Melanocyte of skin (primary cell): ENCODE measurements around the gene SBDS. TPM values are rescaled to one million over a fixed set of nuclear protein-coding genes. Genes with fewer than 3 reads are reported as not detected.

Source experiments
- small RNA-seq, 2 donors: library from RNA; depleted of rRNA; stranded (forward); fragments of <200 nt; gene quantifications; one replicate each; pipeline ENCODE3, GENCODE V24; 2012
- total RNA-seq, 2 donors: library from RNA; depleted of rRNA; stranded (reverse); fragments of >200 nt; gene quantifications; 2 replicates each; pipeline ENCODE4 v1.2.3, GENCODE V29; 2012

The SBDS gene
- total RNA-seq, result 10 to 100 TPM; 47.8 to 56.9 TPM

DNA sequence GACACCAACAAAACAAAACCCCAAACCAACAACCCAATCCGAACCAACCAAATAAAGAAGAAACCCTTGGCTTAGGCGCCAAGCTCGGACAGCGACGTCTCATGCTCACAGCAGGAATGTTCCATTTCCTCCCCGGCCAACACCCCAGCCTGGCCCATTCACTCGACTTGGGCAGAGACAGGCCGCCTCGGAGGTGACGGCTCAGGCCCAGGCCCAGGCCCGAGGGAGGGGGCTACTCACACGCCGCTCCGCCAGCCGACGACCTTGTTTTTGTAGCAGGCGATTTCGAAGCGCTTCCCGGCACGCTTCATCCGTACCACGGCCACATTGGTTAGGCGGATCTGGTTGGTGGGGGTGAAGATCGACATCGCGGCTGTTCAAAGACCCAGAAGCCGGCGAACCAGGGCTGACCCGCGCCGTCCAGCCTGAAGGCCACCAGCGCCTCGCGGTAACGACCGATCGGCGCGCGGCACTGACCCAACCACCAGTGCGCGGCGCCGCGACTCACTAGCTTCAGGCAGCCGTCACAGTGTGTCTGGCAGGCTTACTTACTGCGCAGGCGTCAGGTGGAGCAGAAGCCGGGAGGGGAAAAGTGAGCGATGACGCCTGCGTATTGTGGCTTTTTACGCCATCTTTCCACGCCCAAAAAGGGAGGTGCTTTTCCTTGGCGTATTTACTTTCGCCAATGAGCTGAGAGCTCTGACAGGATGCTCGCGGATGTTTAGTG lies at the start of gene SBDS:
Gene SBDS (minus strand): TSS at position 537 of the 727 bp plus-strand sequence. CDS start 169 bp downstream, at position 368.

DNA sequence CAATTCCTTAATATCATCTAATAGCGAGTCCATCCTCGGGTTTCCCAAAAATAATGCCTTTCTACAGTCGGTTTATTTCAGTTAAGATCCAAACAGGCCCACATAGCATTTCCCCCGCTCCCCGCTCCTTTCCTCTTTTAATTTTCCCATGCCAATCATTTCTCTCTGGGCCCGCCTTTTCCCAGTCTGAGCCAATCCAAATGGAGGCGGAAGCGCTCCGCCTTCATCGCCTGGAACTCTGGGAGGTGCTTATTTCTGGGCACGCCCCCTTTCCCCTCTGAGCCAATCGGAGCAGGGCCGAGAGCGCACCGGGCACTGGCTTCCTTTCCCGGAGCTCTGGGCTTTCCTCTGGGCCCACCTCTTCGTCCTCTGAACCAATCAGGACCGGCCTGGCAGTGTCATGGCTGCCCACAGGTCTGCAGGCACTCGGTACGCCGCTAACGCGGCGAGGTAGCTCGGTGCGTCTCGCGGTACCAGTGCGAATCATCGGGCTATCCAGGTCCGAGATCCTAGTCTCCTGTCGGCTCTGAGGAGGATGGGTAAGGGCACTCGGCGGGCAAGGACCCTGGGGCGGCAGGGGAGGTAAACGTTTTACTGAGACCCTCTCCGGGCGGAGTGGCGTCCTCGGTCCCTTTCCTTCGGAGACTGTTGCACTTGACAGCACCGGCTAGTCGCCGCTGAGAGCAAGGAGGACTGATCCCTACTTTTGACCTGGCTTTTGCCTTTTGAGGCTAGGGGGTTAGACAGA lies 1.2 kb upstream of the SBDS start, which contains the start of gene TYW1:
Gene TYW1 (plus strand): TSS at position 390 of the 748 bp plus-strand sequence. CDS start 146 bp downstream, at position 536.

Small RNA genes within 50 kb of the gene (small RNA-seq; reads per million reads assigned to genes)
- 0 reads per million in 2 donors for gene RN7SL43P

Other genes starting within 250 kb of the SBDS start
- gene TMEM248, start 74.4 kb downstream of the SBDS start, total RNA-seq, result 100 to 1,000 TPM; 120 to 131 TPM
- 10 to 100 TPM; 11.4 to 17.0 TPM for gene TYW1, start 1.2 kb upstream of the SBDS start, total RNA-seq